ENCODE results near the gene TNFRSF18.

Gene TNFRSF18

GRCh38 chr1:1164701-1165451, 41.5 kb downstream of the TNFRSF18 start:
- no peaks in the 10 kb centered on the region for H3K36me3 ChIP-seq (ENCODE audit: insufficient read depth, low read length)
- H3K4me3 ChIP-seq (ENCODE audit: low read length, poor library complexity, severe bottlenecking), result no peak overlapping the region
- H2AFZ ChIP-seq (ENCODE audit: low read length), result no peak overlapping the region
- TF ChIP-seq EZH2phosphoT487 (IDR thresholded peaks at IDR 0.05; ENCODE audit: borderline replicate concordance), result no peak
- TF ChIP-seq, protein P1, sequence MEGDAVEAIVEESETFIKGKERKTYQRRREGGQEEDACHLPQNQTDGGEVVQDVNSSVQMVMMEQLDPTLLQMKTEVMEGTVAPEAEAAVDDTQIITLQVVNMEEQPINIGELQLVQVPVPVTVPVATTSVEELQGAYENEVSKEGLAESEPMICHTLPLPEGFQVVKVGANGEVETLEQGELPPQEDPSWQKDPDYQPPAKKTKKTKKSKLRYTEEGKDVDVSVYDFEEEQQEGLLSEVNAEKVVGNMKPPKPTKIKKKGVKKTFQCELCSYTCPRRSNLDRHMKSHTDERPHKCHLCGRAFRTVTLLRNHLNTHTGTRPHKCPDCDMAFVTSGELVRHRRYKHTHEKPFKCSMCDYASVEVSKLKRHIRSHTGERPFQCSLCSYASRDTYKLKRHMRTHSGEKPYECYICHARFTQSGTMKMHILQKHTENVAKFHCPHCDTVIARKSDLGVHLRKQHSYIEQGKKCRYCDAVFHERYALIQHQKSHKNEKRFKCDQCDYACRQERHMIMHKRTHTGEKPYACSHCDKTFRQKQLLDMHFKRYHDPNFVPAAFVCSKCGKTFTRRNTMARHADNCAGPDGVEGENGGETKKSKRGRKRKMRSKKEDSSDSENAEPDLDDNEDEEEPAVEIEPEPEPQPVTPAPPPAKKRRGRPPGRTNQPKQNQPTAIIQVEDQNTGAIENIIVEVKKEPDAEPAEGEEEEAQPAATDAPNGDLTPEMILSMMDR (conservative IDR thresholded peaks at IDR 0.05; ENCODE audit: low read length), result no peak
- H3K27me3 ChIP-seq (ENCODE audit: insufficient read depth, low read length, poor library complexity, severe bottlenecking), result no peaks in the 10 kb centered on the region
- no peaks in the 10 kb centered on the region for H3K9me2 ChIP-seq (replicated peaks; ENCODE audit: low read depth, low read length)
- H3K9me3 ChIP-seq (ENCODE audit: insufficient read depth, low read depth, low read length), result no peaks in the 10 kb centered on the region
- H3F3A ChIP-seq (ENCODE audit: low read depth), result no peaks in the 10 kb centered on the region
- no peak overlapping the region for H3K4me2 ChIP-seq (ENCODE audit: low read depth, low read length, poor library complexity, severe bottlenecking)
- H3K4me1 ChIP-seq (ENCODE audit: insufficient read depth, low read length, poor library complexity, severe bottlenecking), result peaks cover 4% of the 10 kb centered on the region
- no peaks in the 10 kb centered on the region for H4K20me1 ChIP-seq (ENCODE audit: insufficient read depth, low read length, poor library complexity, severe bottlenecking)
- no peaks in the 10 kb centered on the region for H3K79me2 ChIP-seq (ENCODE audit: insufficient read depth, low read length)
- H3K9ac ChIP-seq (ENCODE audit: low read depth, low read length, poor library complexity, severe bottlenecking), result no peak overlapping the region

- Histone ChIP-seq H2AFZ (ENCODE audit: low read length) (no peak overlapping the region), H3K79me2 (ENCODE audit: insufficient read depth, low read length) (no peaks in the 10 kb centered on the region), H3F3A (ENCODE audit: low read depth) (no peaks in the 10 kb centered on the region), H3K4me2 (ENCODE audit: low read depth, low read length, poor library complexity, severe bottlenecking) (no peak overlapping the region), H3K9me3 (ENCODE audit: insufficient read depth, low read depth, low read length) (no peaks in the 10 kb centered on the region), H3K36me3 (ENCODE audit: insufficient read depth, low read length) (no peaks in the 10 kb centered on the region), H4K20me1 (ENCODE audit: insufficient read depth, low read length, poor library complexity, severe bottlenecking) (no peaks in the 10 kb centered on the region), H3K4me3 (ENCODE audit: low read length, poor library complexity, severe bottlenecking) (no peak overlapping the region), H3K9me2 (replicated peaks; ENCODE audit: low read depth, low read length) (no peaks in the 10 kb centered on the region), H3K27me3 (ENCODE audit: insufficient read depth, low read length, poor library complexity, severe bottlenecking) (no peaks in the 10 kb centered on the region), H3K4me1 (ENCODE audit: insufficient read depth, low read length, poor library complexity, severe bottlenecking) (peaks cover 4% of the 10 kb centered on the region), H3K9ac (ENCODE audit: low read depth, low read length, poor library complexity, severe bottlenecking) (no peak overlapping the region)
- TF ChIP-seq EZH2phosphoT487 (IDR thresholded peaks at IDR 0.05; ENCODE audit: borderline replicate concordance), result no peak
- TF ChIP-seq, protein P1 (conservative IDR thresholded peaks at IDR 0.05; ENCODE audit: low read length), result no peak
Measured at GRCh38 chr1:1164361-1164700, 42.1 kb downstream of the TNFRSF18 start.

DNA sequence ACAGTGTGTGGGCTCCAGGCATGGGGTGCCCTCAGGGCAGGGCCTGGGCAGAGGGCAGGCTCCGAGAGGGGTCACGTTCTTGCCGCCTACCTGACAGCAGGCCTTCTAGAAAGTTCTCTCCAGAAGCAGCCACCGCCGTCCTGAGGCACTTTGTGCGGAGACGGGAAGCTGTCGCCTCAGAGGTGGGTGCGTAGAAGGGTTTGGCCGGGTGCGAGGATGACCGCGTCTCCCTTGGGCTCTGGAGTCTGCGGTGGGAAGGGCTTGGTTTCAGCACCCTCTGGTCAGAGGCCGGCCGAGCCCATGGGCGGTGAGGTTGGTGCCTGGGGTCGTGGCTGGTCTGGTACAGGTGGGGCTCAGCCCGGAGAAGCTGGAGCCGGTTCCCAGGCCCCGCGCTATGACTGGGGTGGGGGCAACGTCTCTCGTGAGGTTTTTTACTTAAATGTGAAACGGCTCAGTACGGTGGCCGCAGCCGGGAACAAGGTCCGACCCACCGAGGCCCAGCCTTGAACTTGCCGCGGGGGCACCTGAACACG, 42.8 kb downstream of the TNFRSF18 start:
- Histone ChIP-seq H3K9me3 (ENCODE audit: insufficient read depth, low read depth, low read length) (no peaks in the 10 kb centered on the region), H2AFZ (ENCODE audit: low read length) (no peak overlapping the region), H3K36me3 (ENCODE audit: insufficient read depth, low read length) (no peaks in the 10 kb centered on the region), H3K27me3 (ENCODE audit: insufficient read depth, low read length, poor library complexity, severe bottlenecking) (no peaks in the 10 kb centered on the region), H3K79me2 (ENCODE audit: insufficient read depth, low read length) (no peaks in the 10 kb centered on the region), H3F3A (ENCODE audit: low read depth) (no peaks in the 10 kb centered on the region), H4K20me1 (ENCODE audit: insufficient read depth, low read length, poor library complexity, severe bottlenecking) (no peaks in the 10 kb centered on the region), H3K9me2 (replicated peaks; ENCODE audit: low read depth, low read length) (no peaks in the 10 kb centered on the region), H3K4me2 (ENCODE audit: low read depth, low read length, poor library complexity, severe bottlenecking) (no peak overlapping the region), H3K4me1 (ENCODE audit: insufficient read depth, low read length, poor library complexity, severe bottlenecking) (peaks cover 8% of the 10 kb centered on the region), H3K9ac (ENCODE audit: low read depth, low read length, poor library complexity, severe bottlenecking) (no peak overlapping the region), H3K4me3 (ENCODE audit: low read length, poor library complexity, severe bottlenecking) (no peak overlapping the region)
- TF ChIP-seq, protein P1 (conservative IDR thresholded peaks at IDR 0.05; ENCODE audit: low read length), result no peak
